GM18868 (cell line): ENCODE data around the gene ODC1.
"Not testable (repeated sequence)": the region's sequence is repeated elsewhere in the genome, so short reads cannot be mapped to it uniquely, and the experiment has no call there.

Experiments used
- ATAC-seq: cut with Tn5 transposase; IDR thresholded peaks from one replicate; pipeline ENCODE4 v1.9.1; 2021; ENCODE audit warnings: mild to moderate bottlenecking, moderate library complexity; ENCODE audit not compliant: unreplicated experiment

ODC1 gene

GRCh38 chr2:10447895-10448575 lies at the start of gene ODC1:
Gene ODC1 (minus strand): TSS chr2:10448327. CDS start chr2:10445032, 3,295 bp downstream.
- ATAC-seq: peak; percentile 74

GRCh38 chr2:10497797-10498251 lies 49.7 kb upstream of the ODC1 start:
- no peak for ATAC-seq

- no peak for ATAC-seq
Measured at GRCh38 chr2:10495988-10496313, 47.8 kb upstream of the ODC1 start.

- no peak for ATAC-seq
Measured at GRCh38 chr2:10495311-10495987, 47.3 kb upstream of the ODC1 start.

GRCh38 chr2:10494351-10495066 lies 46.4 kb upstream of the ODC1 start:
- no peak for ATAC-seq

GRCh38 chr2:10493634-10494281 lies 45.6 kb upstream of the ODC1 start:
- peak; percentile 99 for ATAC-seq

- ATAC-seq: no peak
Measured at GRCh38 chr2:10493075-10493633, 45.0 kb upstream of the ODC1 start.

- ATAC-seq: no peak
Measured at GRCh38 chr2:10490806-10491291, 42.7 kb upstream of the ODC1 start.

- ATAC-seq: no peak
Measured at GRCh38 chr2:10489842-10490555, 41.9 kb upstream of the ODC1 start.

GRCh38 chr2:10488142-10488541 lies 40.0 kb upstream of the ODC1 start:
- not testable (repeated sequence) for ATAC-seq

- not testable (repeated sequence) for ATAC-seq
Measured at GRCh38 chr2:10487741-10488104, 39.6 kb upstream of the ODC1 start.

GRCh38 chr2:10487081-10487740 lies 39.1 kb upstream of the ODC1 start:
- no peak for ATAC-seq

GRCh38 chr2:10486601-10487079 lies 38.5 kb upstream of the ODC1 start:
- ATAC-seq: no peak

GRCh38 chr2:10486091-10486490 lies 38.0 kb upstream of the ODC1 start:
- no peak for ATAC-seq

- ATAC-seq: no peak
Measured at GRCh38 chr2:10482913-10483312, 34.8 kb upstream of the ODC1 start.

GRCh38 chr2:10482460-10482859 lies 34.3 kb upstream of the ODC1 start:
- ATAC-seq: no peak

- no peak for ATAC-seq
Measured at GRCh38 chr2:10481666-10482157, 33.6 kb upstream of the ODC1 start.

- no peak for ATAC-seq
Measured at GRCh38 chr2:10481055-10481665, 33.0 kb upstream of the ODC1 start.

- ATAC-seq: no peak
Measured at GRCh38 chr2:10480359-10480949, 32.3 kb upstream of the ODC1 start.
